ENCODE results near the gene MS4A10. TPM values are rescaled to one million over a fixed set of nuclear protein-coding genes. Genes with fewer than 3 reads are reported as not detected.
"Not testable (repeated sequence)": the region's sequence is repeated elsewhere in the genome, so short reads cannot be mapped to it uniquely, and the experiment has no call there.

The MS4A10 gene
- total RNA-seq, 1 donor from 2014 or later: not detected

- H3K27ac ChIP-seq (ENCODE audit: low read depth, low read length): no peak overlapping the region
- no peaks in the 10 kb centered on the region for H3K9me3 ChIP-seq (ENCODE audit: control insufficient read depth in 3 of 3, low read length in 3 of 3)
- H3K4me1 ChIP-seq (ENCODE audit: control insufficient read depth in 3 of 3, insufficient read depth in 3 of 3, low read length in 3 of 3): no peaks in the 10 kb centered on the region
- H3K9ac ChIP-seq (ENCODE audit: low read depth in 1 of 3, low read length in 3 of 3): no peak overlapping the region
- peaks cover 10 to 37% (median 16%) of the 10 kb centered on the region in 3 donors for H3K27me3 ChIP-seq (ENCODE audit: control insufficient read depth in 3 of 3, insufficient read depth in 3 of 3, low read length in 3 of 3)
- H3K36me3 ChIP-seq (ENCODE audit: control insufficient read depth in 3 of 3, insufficient read depth in 3 of 3, low read length in 3 of 3): no peaks in the 10 kb centered on the region
- no peak overlapping the region for H3K4me3 ChIP-seq (ENCODE audit: low read length in 3 of 3)
Measured at GRCh38 chr11:60753309-60753708, 31.8 kb upstream of the MS4A10 start.

- no peak overlapping the region for H3K4me3 ChIP-seq (ENCODE audit: low read length in 3 of 3)
- no peaks in the 10 kb centered on the region for H3K36me3 ChIP-seq (ENCODE audit: control insufficient read depth in 3 of 3, insufficient read depth in 3 of 3, low read length in 3 of 3)
- H3K4me1 ChIP-seq (ENCODE audit: control insufficient read depth in 3 of 3, insufficient read depth in 3 of 3, low read length in 3 of 3): no peaks in the 10 kb centered on the region
- peaks cover 10 to 32% (median 13%) of the 10 kb centered on the region in 3 donors for H3K27me3 ChIP-seq (ENCODE audit: control insufficient read depth in 3 of 3, insufficient read depth in 3 of 3, low read length in 3 of 3)
- H3K27ac ChIP-seq (ENCODE audit: low read depth, low read length): no peak overlapping the region
- H3K9ac ChIP-seq (ENCODE audit: low read depth in 1 of 3, low read length in 3 of 3): no peak overlapping the region
- H3K9me3 ChIP-seq (ENCODE audit: control insufficient read depth in 3 of 3, low read length in 3 of 3): no peaks in the 10 kb centered on the region
Measured at GRCh38 chr11:60754887-60755286, 30.2 kb upstream of the MS4A10 start.

- Histone ChIP-seq H3K27me3 (ENCODE audit: control insufficient read depth in 3 of 3, insufficient read depth in 3 of 3, low read length in 3 of 3) (peaks cover 6 to 18% (median 12%) of the 10 kb centered on the region in 3 donors), H3K4me1 (ENCODE audit: control insufficient read depth in 3 of 3, insufficient read depth in 3 of 3, low read length in 3 of 3) (no peaks in the 10 kb centered on the region), H3K4me3 (ENCODE audit: low read length in 3 of 3) (no peak within 1 kb of the TSS), H3K9ac (ENCODE audit: low read depth in 1 of 3, low read length in 3 of 3) (no peak within 1 kb of the TSS), H3K9me3 (ENCODE audit: control insufficient read depth in 3 of 3, low read length in 3 of 3) (no peaks in the 10 kb centered on the region), H3K36me3 (ENCODE audit: control insufficient read depth in 3 of 3, insufficient read depth in 3 of 3, low read length in 3 of 3) (no peaks in the 10 kb centered on the region), H3K27ac (ENCODE audit: low read depth, low read length) (no peak within 1 kb of the TSS)
Measured at GRCh38 chr11:60756307-60757032, 28.7 kb upstream of the MS4A10 start, which contains the start of gene MS4A15. Gene MS4A15, plus strand, starts transcription at chr11:60756867. Its CDS starts 6,867 bp downstream, at chr11:60763734.

- no peak overlapping the region for H3K27ac ChIP-seq (ENCODE audit: low read depth, low read length)
- H3K4me3 ChIP-seq (ENCODE audit: low read length in 3 of 3): no peak overlapping the region
- H3K36me3 ChIP-seq (ENCODE audit: control insufficient read depth in 3 of 3, insufficient read depth in 3 of 3, low read length in 3 of 3): no peaks in the 10 kb centered on the region
- H3K27me3 ChIP-seq (ENCODE audit: control insufficient read depth in 3 of 3, insufficient read depth in 3 of 3, low read length in 3 of 3): peaks cover 6 to 15% (median 12%) of the 10 kb centered on the region in 3 donors
- H3K9ac ChIP-seq (ENCODE audit: low read depth in 1 of 3, low read length in 3 of 3): no peak overlapping the region
- peaks cover 0 to 2% (median 0%) of the 10 kb centered on the region in 3 donors for H3K4me1 ChIP-seq (ENCODE audit: control insufficient read depth in 3 of 3, insufficient read depth in 3 of 3, low read length in 3 of 3)
- no peaks in the 10 kb centered on the region for H3K9me3 ChIP-seq (ENCODE audit: control insufficient read depth in 3 of 3, low read length in 3 of 3)
Measured at GRCh38 chr11:60757231-60757800, 27.8 kb upstream of the MS4A10 start.

- H3K4me1 ChIP-seq (ENCODE audit: control insufficient read depth in 3 of 3, insufficient read depth in 3 of 3, low read length in 3 of 3); H3K4me3 ChIP-seq (ENCODE audit: low read length in 3 of 3); H3K9ac ChIP-seq (ENCODE audit: low read depth in 1 of 3, low read length in 3 of 3); H3K27me3 ChIP-seq (ENCODE audit: control insufficient read depth in 3 of 3, insufficient read depth in 3 of 3, low read length in 3 of 3); H3K9me3 ChIP-seq (ENCODE audit: control insufficient read depth in 3 of 3, low read length in 3 of 3); H3K36me3 ChIP-seq (ENCODE audit: control insufficient read depth in 3 of 3, insufficient read depth in 3 of 3, low read length in 3 of 3); H3K27ac ChIP-seq (ENCODE audit: low read depth, low read length): not testable (repeated sequence)
Measured at GRCh38 chr11:60758671-60759070, 26.5 kb upstream of the MS4A10 start.

GRCh38 chr11:60759438-60760225 is 25.5 kb upstream of the MS4A10 start:
- H3K4me1 ChIP-seq (ENCODE audit: control insufficient read depth in 3 of 3, insufficient read depth in 3 of 3, low read length in 3 of 3); H3K27ac ChIP-seq (ENCODE audit: low read depth, low read length); H3K27me3 ChIP-seq (ENCODE audit: control insufficient read depth in 3 of 3, insufficient read depth in 3 of 3, low read length in 3 of 3); H3K4me3 ChIP-seq (ENCODE audit: low read length in 3 of 3); H3K36me3 ChIP-seq (ENCODE audit: control insufficient read depth in 3 of 3, insufficient read depth in 3 of 3, low read length in 3 of 3); H3K9me3 ChIP-seq (ENCODE audit: control insufficient read depth in 3 of 3, low read length in 3 of 3); H3K9ac ChIP-seq (ENCODE audit: low read depth in 1 of 3, low read length in 3 of 3): not testable (repeated sequence)

GRCh38 chr11:60761436-60762190 is 23.5 kb upstream of the MS4A10 start:
- Histone ChIP-seq H3K9me3 (ENCODE audit: control insufficient read depth in 3 of 3, low read length in 3 of 3) (no peaks in the 10 kb centered on the region), H3K4me1 (ENCODE audit: control insufficient read depth in 3 of 3, insufficient read depth in 3 of 3, low read length in 3 of 3) (peaks cover 0 to 2% (median 0%) of the 10 kb centered on the region in 3 donors), H3K4me3 (ENCODE audit: low read length in 3 of 3) (no peak overlapping the region), H3K9ac (ENCODE audit: low read depth in 1 of 3, low read length in 3 of 3) (no peak overlapping the region), H3K27ac (ENCODE audit: low read depth, low read length) (no peak overlapping the region), H3K27me3 (ENCODE audit: control insufficient read depth in 3 of 3, insufficient read depth in 3 of 3, low read length in 3 of 3) (peaks cover 6 to 13% (median 10%) of the 10 kb centered on the region in 3 donors), H3K36me3 (ENCODE audit: control insufficient read depth in 3 of 3, insufficient read depth in 3 of 3, low read length in 3 of 3) (no peaks in the 10 kb centered on the region)

- Histone ChIP-seq H3K27ac (ENCODE audit: low read depth, low read length) (no peak overlapping the region), H3K4me1 (ENCODE audit: control insufficient read depth in 3 of 3, insufficient read depth in 3 of 3, low read length in 3 of 3) (peaks cover 0 to 2% (median 0%) of the 10 kb centered on the region in 3 donors), H3K9ac (ENCODE audit: low read depth in 1 of 3, low read length in 3 of 3) (no peak overlapping the region), H3K36me3 (ENCODE audit: control insufficient read depth in 3 of 3, insufficient read depth in 3 of 3, low read length in 3 of 3) (no peaks in the 10 kb centered on the region), H3K4me3 (ENCODE audit: low read length in 3 of 3) (no peak overlapping the region), H3K27me3 (ENCODE audit: control insufficient read depth in 3 of 3, insufficient read depth in 3 of 3, low read length in 3 of 3) (peaks cover 12 to 16% (median 14%) of the 10 kb centered on the region in 3 donors), H3K9me3 (ENCODE audit: control insufficient read depth in 3 of 3, low read length in 3 of 3) (no peaks in the 10 kb centered on the region)
Measured at GRCh38 chr11:60762851-60763691, 22.1 kb upstream of the MS4A10 start.
